Stimulated activated naive CD8-positive, alpha-beta T cell treated with anti-CD3 and anti-CD28 coated beads, Interleukin-15, Interleukin-2, amounts not matched to agents 100 ng/mL and 50 ng/mL, for 24 hours (primary cell): ENCODE results near the gene FES.
"Not testable (repeated sequence)": the region's sequence is repeated elsewhere in the genome, so short reads cannot be mapped to it uniquely, and the experiment has no call there.

Experiments used
- H3K27ac Mint-ChIP-seq: one replicate; pipeline ENCODE4 v1.8.0; 2021; ENCODE audit warnings: mild to moderate bottlenecking, mixed read lengths
- H3K27me3 Mint-ChIP-seq: one replicate; pipeline ENCODE4 v1.8.0; 2021; ENCODE audit warnings: mixed read lengths
- H3K36me3 Mint-ChIP-seq: one replicate; pipeline ENCODE4 v1.8.0; 2021; ENCODE audit warnings: low read depth, mixed read lengths
- H3K4me1 Mint-ChIP-seq: one replicate; pipeline ENCODE4 v1.8.0; 2021; ENCODE audit warnings: low read depth, mixed read lengths
- H3K4me3 Mint-ChIP-seq: one replicate; pipeline ENCODE4 v1.8.0; 2021; ENCODE audit warnings: mild to moderate bottlenecking, mixed read lengths
- H3K9me3 Mint-ChIP-seq: one replicate; pipeline ENCODE4 v1.8.0; 2021; ENCODE audit warnings: mixed read lengths

The FES gene

GRCh38 chr15:90869140-90869541 is 15.2 kb upstream of the FES start:
- Mint-ChIP-seq H3K27ac (peak overlapping the region; percentile 96), H3K27me3 (no peaks in the 10 kb centered on the region), H3K9me3 (no peaks in the 10 kb centered on the region), H3K4me1 (peaks cover 55% of the 10 kb centered on the region), H3K36me3 (peaks cover 16% of the 10 kb centered on the region), H3K4me3 (peak overlapping the region; percentile 93)

DNA sequence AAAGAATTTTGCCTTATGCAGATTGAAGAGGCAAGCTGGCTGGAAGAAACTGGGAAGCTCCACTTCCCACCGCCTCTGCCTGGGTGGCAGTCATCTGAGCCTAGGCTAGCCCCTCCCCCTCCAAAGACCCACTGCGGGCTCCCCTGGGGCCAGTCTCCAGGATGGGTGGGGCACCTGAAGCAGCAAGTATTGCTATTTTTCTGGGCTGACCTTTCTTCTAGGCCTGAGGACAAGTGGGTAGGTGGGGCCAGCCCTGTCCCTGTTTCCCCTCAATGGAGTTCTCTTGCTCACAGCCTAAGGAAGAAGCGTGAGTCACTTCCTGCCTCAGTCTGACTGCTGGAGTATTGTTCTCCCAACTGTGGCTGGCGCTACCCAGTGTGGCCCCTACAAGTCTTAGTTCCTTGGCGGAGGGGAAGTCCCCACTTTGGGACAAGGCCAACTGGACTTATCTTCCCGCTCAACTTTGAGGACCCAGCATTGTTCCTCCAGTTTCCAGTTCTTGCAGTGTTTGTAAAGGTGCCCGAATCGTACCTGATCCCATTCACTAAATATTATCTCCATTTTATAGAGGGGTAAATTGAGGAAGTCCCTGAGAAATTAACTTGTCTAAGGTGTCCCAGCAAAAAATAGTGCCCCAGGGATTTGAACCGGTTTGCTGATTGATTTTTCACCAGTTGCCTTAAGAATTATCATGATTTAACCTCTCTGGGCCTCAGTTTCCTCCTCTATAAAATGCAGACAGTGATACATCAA is 14.5 kb upstream of the FES start:
- Mint-ChIP-seq H3K4me1 (peaks cover 57% of the 10 kb centered on the region), H3K27ac (peak overlapping the region; percentile 96), H3K9me3 (no peaks in the 10 kb centered on the region), H3K36me3 (peaks cover 19% of the 10 kb centered on the region), H3K27me3 (no peaks in the 10 kb centered on the region), H3K4me3 (peak overlapping the region; percentile 93)

DNA sequence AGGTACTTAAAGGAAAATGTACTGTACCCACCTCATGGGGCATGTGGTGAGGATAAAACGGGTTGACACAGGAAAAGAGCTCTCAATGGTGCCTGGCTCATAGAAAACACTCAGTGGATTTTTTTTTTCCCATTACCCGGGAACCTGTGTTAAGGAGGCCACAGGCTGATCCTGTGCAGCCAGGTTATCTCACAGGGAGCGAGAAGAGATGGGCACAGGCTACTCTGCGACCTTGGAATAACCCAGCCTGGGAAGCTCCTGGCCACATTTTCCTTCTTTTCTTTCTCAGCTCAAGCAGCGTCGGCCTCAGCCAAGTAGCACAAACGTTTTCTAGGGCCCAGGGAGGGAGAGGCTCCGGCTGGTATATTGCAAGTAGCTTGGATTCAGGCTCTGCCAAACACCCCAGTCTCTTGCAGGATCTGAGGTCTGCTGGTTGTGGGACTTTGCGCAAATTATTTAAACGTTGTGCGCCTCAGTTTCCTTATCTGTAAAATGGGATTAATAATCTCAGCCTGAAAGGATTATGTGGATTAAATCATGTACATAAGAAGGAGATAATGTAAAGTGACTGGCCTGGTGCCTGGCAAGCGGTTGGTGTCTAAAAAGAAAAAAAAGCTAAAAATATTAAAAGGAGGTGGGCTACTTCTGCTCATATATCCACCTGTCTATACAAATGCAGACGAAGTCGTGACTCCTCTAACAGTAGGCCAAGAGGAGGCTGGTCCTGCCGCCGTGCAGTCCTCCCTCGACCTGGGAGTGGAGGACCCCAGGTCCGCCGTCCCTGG is 13.8 kb upstream of the FES start:
- Mint-ChIP-seq H3K36me3 (peaks cover 24% of the 10 kb centered on the region), H3K4me3 (peak overlapping the region; percentile 93), H3K4me1 (peaks cover 58% of the 10 kb centered on the region), H3K9me3 (no peaks in the 10 kb centered on the region), H3K27me3 (no peaks in the 10 kb centered on the region), H3K27ac (peak overlapping the region; percentile 96)

DNA sequence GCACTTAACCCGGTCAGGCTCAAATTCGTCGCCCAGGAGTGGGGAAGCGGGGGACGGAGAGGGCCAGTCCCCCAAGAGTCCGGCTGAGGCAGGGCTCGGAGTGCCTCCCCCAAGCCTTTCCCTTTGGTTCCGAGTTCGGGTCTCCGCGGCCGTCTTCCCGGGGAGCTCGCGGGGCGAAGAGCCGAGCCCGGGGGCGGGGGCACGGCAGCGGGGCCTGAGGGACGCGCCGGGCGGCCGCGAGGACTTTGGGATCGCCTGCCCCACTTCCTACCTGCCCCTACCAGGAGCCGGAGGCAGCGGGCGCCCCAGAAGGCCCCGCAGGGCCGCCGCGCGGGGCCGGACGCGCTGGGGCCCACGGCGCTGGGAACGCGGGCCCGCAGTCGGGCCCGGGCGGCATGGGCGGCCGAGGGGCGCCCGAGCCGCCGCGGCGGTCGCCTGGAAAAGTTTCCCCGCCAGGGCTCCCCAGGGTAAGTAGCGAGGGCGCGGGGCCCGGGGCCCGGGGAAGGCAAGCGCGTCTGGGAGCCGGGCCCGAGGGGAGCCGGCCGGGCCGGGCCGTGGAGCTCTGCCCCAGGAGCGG is 13.1 kb upstream of the FES start:
- Mint-ChIP-seq H3K27ac (peak overlapping the region; percentile 96), H3K4me3 (peak overlapping the region; percentile 93), H3K4me1 (peaks cover 58% of the 10 kb centered on the region), H3K9me3 (no peaks in the 10 kb centered on the region), H3K36me3 (peaks cover 31% of the 10 kb centered on the region), H3K27me3 (no peaks in the 10 kb centered on the region)

GRCh38 chr15:90871716-90872485 is 12.4 kb upstream of the FES start:
- no peaks in the 10 kb centered on the region for H3K9me3 Mint-ChIP-seq
- H3K4me1 Mint-ChIP-seq, result peaks cover 58% of the 10 kb centered on the region
- H3K27me3 Mint-ChIP-seq, result no peaks in the 10 kb centered on the region
- peak overlapping the region; percentile 93 for H3K27ac Mint-ChIP-seq
- H3K4me3 Mint-ChIP-seq, result peak overlapping the region; percentile 91
- H3K36me3 Mint-ChIP-seq, result peaks cover 37% of the 10 kb centered on the region

DNA sequence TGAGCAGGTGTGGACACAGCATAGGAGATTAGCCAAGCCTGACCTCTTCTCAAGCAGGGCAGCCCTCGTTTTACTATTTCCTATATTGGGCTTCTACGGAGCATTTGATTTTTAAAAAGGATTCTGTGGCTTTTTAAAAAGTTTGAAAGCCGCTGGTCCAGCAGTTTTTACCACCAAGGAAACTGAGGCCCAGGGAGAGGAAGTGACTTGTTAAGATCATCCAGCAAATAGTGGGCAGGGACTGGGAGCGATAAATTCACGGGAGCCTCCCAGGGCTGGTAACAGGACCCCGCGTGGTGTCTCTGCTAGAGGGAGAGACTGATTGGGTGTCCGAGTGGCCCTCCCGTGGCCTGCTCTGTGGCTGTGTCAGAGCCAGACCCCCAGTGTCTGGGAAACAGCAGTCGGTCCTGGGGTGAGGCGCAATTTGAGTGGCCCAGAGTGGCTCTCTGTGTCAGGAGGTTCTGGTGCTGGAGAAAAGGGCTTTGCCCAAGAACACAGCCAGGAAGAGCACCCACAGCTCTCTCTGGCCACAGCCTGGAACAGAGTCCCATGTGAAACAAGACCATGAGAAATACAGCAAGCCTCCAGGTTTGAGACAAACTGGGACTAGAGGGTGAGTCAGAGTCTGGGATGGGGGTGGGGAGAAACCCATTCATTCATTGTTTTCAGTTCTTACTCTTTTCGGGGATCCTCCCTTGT is 11.7 kb upstream of the FES start:
- Mint-ChIP-seq H3K36me3 (peaks cover 45% of the 10 kb centered on the region), H3K27me3 (no peaks in the 10 kb centered on the region), H3K4me3 (peak overlapping the region; percentile 91), H3K4me1 (peaks cover 58% of the 10 kb centered on the region), H3K9me3 (no peaks in the 10 kb centered on the region), H3K27ac (peak overlapping the region; percentile 93)

GRCh38 chr15:90873488-90873997 is 10.8 kb upstream of the FES start:
- H3K4me1 Mint-ChIP-seq, result peaks cover 50% of the 10 kb centered on the region
- peak overlapping the region; percentile 93 for H3K27ac Mint-ChIP-seq
- peak overlapping the region; percentile 91 for H3K4me3 Mint-ChIP-seq
- no peaks in the 10 kb centered on the region for H3K27me3 Mint-ChIP-seq
- H3K9me3 Mint-ChIP-seq, result no peaks in the 10 kb centered on the region
- peaks cover 54% of the 10 kb centered on the region for H3K36me3 Mint-ChIP-seq

DNA sequence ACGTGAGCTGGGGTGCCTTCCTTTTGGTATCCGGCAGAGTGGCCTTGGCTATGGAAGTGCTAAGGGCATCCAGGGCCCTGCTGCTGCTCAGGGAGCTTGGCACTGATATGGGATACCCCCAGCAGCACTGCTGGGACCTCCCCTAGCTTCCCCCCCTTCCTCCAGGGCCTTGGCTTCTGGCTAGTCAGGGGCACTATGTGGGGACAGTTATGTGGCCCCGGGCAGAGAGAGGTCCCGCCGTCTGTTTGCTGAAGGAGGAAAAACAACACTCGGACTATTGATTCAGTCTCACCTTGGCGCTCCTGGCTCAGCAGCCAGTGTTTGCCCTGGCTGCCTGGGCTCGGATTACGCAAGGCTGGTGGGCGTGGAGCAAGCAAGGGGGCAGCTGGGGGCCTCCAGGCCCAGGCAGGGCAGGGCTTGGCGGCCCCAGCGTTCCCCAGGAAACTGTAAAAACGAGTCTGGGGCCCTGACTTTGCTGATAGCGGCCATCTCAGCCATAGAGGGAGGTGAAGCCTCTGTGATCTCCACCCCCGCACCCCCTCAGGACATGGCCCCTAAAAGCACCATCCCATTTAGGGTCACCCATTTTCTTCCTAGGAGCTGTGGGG is 10.2 kb upstream of the FES start:
- Mint-ChIP-seq H3K9me3 (no peaks in the 10 kb centered on the region), H3K27me3 (no peaks in the 10 kb centered on the region), H3K27ac (peak overlapping the region; percentile 49), H3K4me1 (peaks cover 44% of the 10 kb centered on the region), H3K4me3 (peak overlapping the region; percentile 91), H3K36me3 (peaks cover 59% of the 10 kb centered on the region)

DNA sequence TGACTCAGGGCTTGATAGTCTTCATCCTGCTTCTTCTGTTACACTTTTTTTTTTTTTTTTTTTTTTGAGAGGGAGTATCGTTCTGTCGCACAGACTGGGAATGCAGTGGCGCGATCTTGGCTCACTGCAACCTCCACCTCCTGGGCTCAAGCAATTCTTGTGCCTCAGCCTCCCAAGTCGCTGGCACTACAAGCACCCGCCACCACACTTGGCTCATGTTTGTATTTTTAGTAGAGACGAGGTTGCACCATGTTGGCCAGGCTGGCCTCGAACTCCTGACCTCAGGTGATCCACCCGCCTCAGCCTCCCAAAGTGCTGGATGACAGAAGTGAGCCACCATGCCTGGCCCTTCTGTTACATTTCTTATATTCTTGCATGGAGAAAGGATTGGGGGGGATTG is 9.3 kb upstream of the FES start:
- Mint-ChIP-seq H3K36me3 (peaks cover 66% of the 10 kb centered on the region), H3K27ac (peak overlapping the region; percentile 26), H3K4me3 (peak overlapping the region; percentile 91), H3K4me1 (peaks cover 35% of the 10 kb centered on the region)
- H3K9me3 Mint-ChIP-seq, H3K27me3 Mint-ChIP-seq: not testable (repeated sequence)

- H3K9me3 Mint-ChIP-seq, result no peaks in the 10 kb centered on the region
- H3K4me1 Mint-ChIP-seq, result peaks cover 29% of the 10 kb centered on the region
- H3K36me3 Mint-ChIP-seq, result peaks cover 64% of the 10 kb centered on the region
- H3K27ac Mint-ChIP-seq, result peak overlapping the region; percentile 36
- H3K4me3 Mint-ChIP-seq, result no peak overlapping the region
- H3K27me3 Mint-ChIP-seq, result no peaks in the 10 kb centered on the region
Measured at GRCh38 chr15:90875549-90875981, 8.7 kb upstream of the FES start.

DNA sequence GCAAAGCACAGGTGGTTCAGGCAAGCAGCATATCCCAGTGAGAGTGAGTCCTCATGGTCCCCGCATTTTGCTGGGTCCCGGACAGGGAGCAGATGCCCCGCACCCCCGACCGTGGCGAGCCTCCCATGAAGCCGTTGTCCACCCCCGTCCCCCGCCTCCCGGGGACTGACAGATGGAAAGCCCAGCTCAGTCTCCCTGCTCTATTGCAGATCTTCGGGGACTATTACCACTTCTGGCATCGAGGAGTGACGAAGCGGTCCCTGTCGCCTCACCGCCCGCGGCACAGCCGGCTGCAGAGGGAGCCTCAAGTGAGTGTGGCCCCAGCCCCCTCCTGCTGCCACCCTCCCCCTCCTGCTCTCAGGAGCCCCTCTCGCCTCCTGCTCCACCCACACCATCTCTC is 8.3 kb upstream of the FES start:
- no peaks in the 10 kb centered on the region for H3K27me3 Mint-ChIP-seq
- H3K4me1 Mint-ChIP-seq, result peaks cover 26% of the 10 kb centered on the region
- peak overlapping the region; percentile 36 for H3K27ac Mint-ChIP-seq
- H3K9me3 Mint-ChIP-seq, result no peaks in the 10 kb centered on the region
- H3K4me3 Mint-ChIP-seq, result no peak overlapping the region
- H3K36me3 Mint-ChIP-seq, result peaks cover 61% of the 10 kb centered on the region

- peaks cover 61% of the 10 kb centered on the region for H3K36me3 Mint-ChIP-seq
- H3K4me1 Mint-ChIP-seq, result peaks cover 26% of the 10 kb centered on the region
Measured at GRCh38 chr15:90876512-90877170, 7.7 kb upstream of the FES start.

DNA sequence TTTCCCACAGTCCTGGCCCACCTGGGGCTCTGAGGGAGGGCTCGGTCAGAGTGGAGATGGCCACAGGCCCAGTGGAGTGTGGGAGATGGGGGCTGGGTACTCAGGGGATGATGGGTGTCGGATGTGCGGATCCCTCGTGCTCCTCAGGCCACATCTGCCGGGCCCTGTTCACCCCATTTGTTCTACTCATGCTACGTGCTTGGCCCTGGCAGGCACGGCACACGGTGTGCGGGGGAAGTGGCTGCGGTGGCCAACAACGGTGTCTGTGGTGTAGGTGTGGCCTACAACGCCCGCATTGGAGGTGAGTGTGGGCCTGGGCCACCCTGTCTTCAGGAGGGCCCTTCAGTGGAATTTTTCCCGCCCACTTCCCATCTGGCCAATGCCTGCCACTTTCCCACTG is 7.0 kb upstream of the FES start:
- peaks cover 25% of the 10 kb centered on the region for H3K4me1 Mint-ChIP-seq
- no peaks in the 10 kb centered on the region for H3K27me3 Mint-ChIP-seq
- peak overlapping the region; percentile 26 for H3K27ac Mint-ChIP-seq
- H3K36me3 Mint-ChIP-seq, result peaks cover 60% of the 10 kb centered on the region
- H3K9me3 Mint-ChIP-seq, result no peaks in the 10 kb centered on the region
- H3K4me3 Mint-ChIP-seq, result no peak overlapping the region

More at GRCh38 chr15:90876512-90877170, 7.7 kb upstream of the FES start:
- Mint-ChIP-seq H3K4me3 (no peak overlapping the region), H3K27me3 (no peaks in the 10 kb centered on the region), H3K9me3 (no peaks in the 10 kb centered on the region), H3K27ac (no peak overlapping the region)
